Fibroblast of lung (primary cell): ENCODE results near the gene KCTD20. TPM values are rescaled to one million over a fixed set of nuclear protein-coding genes. Genes with fewer than 3 reads are reported as not detected.
"Not testable (repeated sequence)": the region's sequence is repeated elsewhere in the genome, so short reads cannot be mapped to it uniquely, and the experiment has no call there.

Source experiments
- DNase-seq, 2 donors: peaks; one replicate each; pipeline versions ENCODE4 v3.0.0 to v3.0.0-alpha.2; 2010; ENCODE audit warnings: low read depth in 2 of 2
- H2AFZ ChIP-seq: 2 replicates; pipeline ENCODE4 v1.5.1; 2012; ENCODE audit warnings: low read length, control low read depth, inconsistent platforms
- H3K27ac ChIP-seq: 2 replicates; pipeline ENCODE4 v1.5.1; 2011; ENCODE audit warnings: low read length, control low read depth; ENCODE audit not compliant: insufficient read depth
- H3K27me3 ChIP-seq: 2 replicates; pipeline ENCODE4 v1.5.1; 2011; ENCODE audit warnings: mild to moderate bottlenecking, low read length; ENCODE audit not compliant: control insufficient read depth, insufficient read depth
- H3K36me3 ChIP-seq: 2 replicates; pipeline ENCODE4 v1.5.1; 2011; ENCODE audit warnings: low read length; ENCODE audit not compliant: control insufficient read depth, insufficient read depth
- H3K4me1 ChIP-seq: 2 replicates; pipeline ENCODE4 v1.5.1; 2011; ENCODE audit warnings: low read length; ENCODE audit not compliant: control insufficient read depth, insufficient read depth; ENCODE audit errors: extremely low read depth
- H3K4me2 ChIP-seq: 2 replicates; pipeline ENCODE4 v1.5.1; 2011; ENCODE audit warnings: low read length, control low read depth; ENCODE audit not compliant: insufficient read depth; ENCODE audit errors: extremely low read depth
- H3K4me3 ChIP-seq, 4 experiments: fragments of 200-600 bp in 1 of 4; sonication (generic) in 1 of 4; replicated peaks in 1 of 4; 2 replicates each; pipeline ENCODE4 v1.5.1; 2011 to 2016; ENCODE audit warnings: low read length in 4 of 4, low read depth in 3 of 4, mild to moderate bottlenecking in 3 of 4, control low read depth in 2 of 4, inconsistent platforms in 1 of 4, mixed read lengths in 1 of 4; ENCODE audit not compliant: insufficient read depth in 1 of 4; ENCODE audit errors: control extremely low read depth in 1 of 4
- H3K79me2 ChIP-seq: 2 replicates; pipeline ENCODE4 v1.5.1; 2012; ENCODE audit warnings: mild to moderate bottlenecking, low read length, inconsistent platforms; ENCODE audit not compliant: control insufficient read depth, insufficient read depth
- H3K9ac ChIP-seq: 2 replicates; pipeline ENCODE4 v1.5.1; 2011; ENCODE audit warnings: mild to moderate bottlenecking, low read length, control low read depth; ENCODE audit not compliant: insufficient read depth
- H3K9me3 ChIP-seq: 2 replicates; pipeline ENCODE4 v1.5.1; 2012; ENCODE audit warnings: low read depth, low read length; ENCODE audit not compliant: control insufficient read depth, insufficient read depth
- H4K20me1 ChIP-seq: 2 replicates; pipeline ENCODE4 v1.5.1; 2011; ENCODE audit warnings: low read length; ENCODE audit not compliant: control insufficient read depth, insufficient read depth; ENCODE audit errors: extremely low read depth
- CTCF ChIP-seq, 2 donors: IDR thresholded peaks in 1 of 2; conservative IDR thresholded peaks in 1 of 2; 1 replicate in 1 of 2; 2 replicates in 1 of 2; pipeline ENCODE4 v1.5.1; 2011 to 2012; ENCODE audit warnings: low read length in 2 of 2, control low read depth in 1 of 2, inconsistent platforms in 1 of 2, low read depth in 1 of 2, mild to moderate bottlenecking in 1 of 2
- EZH2 ChIP-seq: IDR thresholded peaks from 2 replicates; pipeline ENCODE4 v1.5.1; 2012; ENCODE audit warnings: low read length, control low read depth, mild to moderate bottlenecking; ENCODE audit errors: missing control alignments
- polyA plus RNA-seq, 2 donors: library from polyadenylated mRNA; depleted of rRNA in 1 of 2; stranded (reverse) in 1 of 2; unstranded in 1 of 2; fragments of >200 nt; gene quantifications; 2 replicates each; pipeline ENCODE4 v1.2.1, GENCODE V29; 2011 to 2012; ENCODE audit warnings: missing spikeins in 1 of 2
- total RNA-seq: library from RNA; depleted of rRNA; stranded (reverse); fragments of >200 nt; gene quantifications from 2 replicates; pipeline ENCODE4 v1.2.1, GENCODE V29; 2014

Gene KCTD20
- total and polyA plus RNA-seq, 2 donors (not counting 1 experiment from before 2014, with no cell fraction given) = 39.6 to 87.4 TPM

- Histone ChIP-seq H2AFZ (no peak overlapping the region), H3K9me3 (no peaks in the 10 kb centered on the region), H3K79me2 (no peaks in the 10 kb centered on the region), H3K4me3 (no peak overlapping the region), H3K27ac (no peak overlapping the region), H4K20me1 (no peaks in the 10 kb centered on the region), H3K4me2 (no peak overlapping the region), H3K4me1 (no peaks in the 10 kb centered on the region), H3K9ac (no peak overlapping the region), H3K27me3 (no peaks in the 10 kb centered on the region), H3K36me3 (no peaks in the 10 kb centered on the region)
- peak in 1 of 2 donors; percentile 53 for DNase-seq
- TF ChIP-seq CTCF (conservative IDR thresholded peaks at IDR 0.05 in 1 of 2, IDR thresholded peaks at IDR 0.05 in 1 of 2; ENCODE audit: low read depth in 1 of 2, low read length in 2 of 2) (no peak), EZH2 (no peak)
Observed at GRCh38 chr6:36479256-36479655, 36.5 kb downstream of the KCTD20 start.

GRCh38 chr6:36483326-36483725, 40.5 kb downstream of the KCTD20 start:
- not testable (repeated sequence) for DNase-seq, H3K36me3 ChIP-seq, H3K27me3 ChIP-seq, H4K20me1 ChIP-seq, H3K79me2 ChIP-seq, H3K4me2 ChIP-seq, H3K4me3 ChIP-seq, H3K9ac ChIP-seq, H3K9me3 ChIP-seq, H2AFZ ChIP-seq, H3K4me1 ChIP-seq, H3K27ac ChIP-seq

GRCh38 chr6:36484736-36485135, 41.9 kb downstream of the KCTD20 start:
- peaks cover 4% of the 10 kb centered on the region for H3K36me3 ChIP-seq
- H3K4me1 ChIP-seq = no peaks in the 10 kb centered on the region
- H3K4me3 ChIP-seq = no peak overlapping the region
- no peaks in the 10 kb centered on the region for H3K27me3 ChIP-seq
- H3K9ac ChIP-seq = no peak overlapping the region
- TF ChIP-seq EZH2 = no peak
- TF ChIP-seq CTCF (conservative IDR thresholded peaks at IDR 0.05 in 1 of 2, IDR thresholded peaks at IDR 0.05 in 1 of 2; ENCODE audit: low read depth in 1 of 2, low read length in 2 of 2) = no peak
- DNase-seq = no peak
- no peak overlapping the region for H2AFZ ChIP-seq
- H3K27ac ChIP-seq = no peak overlapping the region
- H3K4me2 ChIP-seq = no peak overlapping the region
- no peaks in the 10 kb centered on the region for H3K9me3 ChIP-seq
- H4K20me1 ChIP-seq = no peaks in the 10 kb centered on the region
- no peaks in the 10 kb centered on the region for H3K79me2 ChIP-seq
